ENCODE measurements around the gene CHKA.

CHKA gene

DNA sequence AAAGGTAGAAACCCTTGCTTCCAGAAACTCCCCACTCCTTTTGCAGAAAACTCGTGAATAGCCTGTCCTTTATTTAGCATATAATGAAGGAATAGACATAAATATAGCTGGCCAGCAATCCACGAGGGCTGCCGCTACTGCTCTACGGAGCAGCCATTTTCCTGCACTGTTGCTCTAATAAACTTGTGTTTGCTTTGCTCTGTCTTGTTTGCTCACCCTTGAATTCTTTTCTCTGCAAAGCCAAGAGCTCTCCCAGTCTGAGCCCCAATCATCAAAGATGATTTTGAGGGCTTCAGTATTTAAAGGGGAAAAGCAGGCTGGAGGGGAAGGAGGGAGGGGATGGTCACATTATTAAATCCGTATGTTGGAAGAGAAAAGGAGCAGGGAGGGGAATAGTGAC is 16.6 kb upstream of the CHKA start:
- TF ChIP-seq, protein P1, sequence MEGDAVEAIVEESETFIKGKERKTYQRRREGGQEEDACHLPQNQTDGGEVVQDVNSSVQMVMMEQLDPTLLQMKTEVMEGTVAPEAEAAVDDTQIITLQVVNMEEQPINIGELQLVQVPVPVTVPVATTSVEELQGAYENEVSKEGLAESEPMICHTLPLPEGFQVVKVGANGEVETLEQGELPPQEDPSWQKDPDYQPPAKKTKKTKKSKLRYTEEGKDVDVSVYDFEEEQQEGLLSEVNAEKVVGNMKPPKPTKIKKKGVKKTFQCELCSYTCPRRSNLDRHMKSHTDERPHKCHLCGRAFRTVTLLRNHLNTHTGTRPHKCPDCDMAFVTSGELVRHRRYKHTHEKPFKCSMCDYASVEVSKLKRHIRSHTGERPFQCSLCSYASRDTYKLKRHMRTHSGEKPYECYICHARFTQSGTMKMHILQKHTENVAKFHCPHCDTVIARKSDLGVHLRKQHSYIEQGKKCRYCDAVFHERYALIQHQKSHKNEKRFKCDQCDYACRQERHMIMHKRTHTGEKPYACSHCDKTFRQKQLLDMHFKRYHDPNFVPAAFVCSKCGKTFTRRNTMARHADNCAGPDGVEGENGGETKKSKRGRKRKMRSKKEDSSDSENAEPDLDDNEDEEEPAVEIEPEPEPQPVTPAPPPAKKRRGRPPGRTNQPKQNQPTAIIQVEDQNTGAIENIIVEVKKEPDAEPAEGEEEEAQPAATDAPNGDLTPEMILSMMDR (IDR thresholded peaks at IDR 0.05; ENCODE audit: low read depth, low read length), result no peak
- no peak for DNase-seq (ENCODE audit: extremely low read depth, low read depth)

DNA sequence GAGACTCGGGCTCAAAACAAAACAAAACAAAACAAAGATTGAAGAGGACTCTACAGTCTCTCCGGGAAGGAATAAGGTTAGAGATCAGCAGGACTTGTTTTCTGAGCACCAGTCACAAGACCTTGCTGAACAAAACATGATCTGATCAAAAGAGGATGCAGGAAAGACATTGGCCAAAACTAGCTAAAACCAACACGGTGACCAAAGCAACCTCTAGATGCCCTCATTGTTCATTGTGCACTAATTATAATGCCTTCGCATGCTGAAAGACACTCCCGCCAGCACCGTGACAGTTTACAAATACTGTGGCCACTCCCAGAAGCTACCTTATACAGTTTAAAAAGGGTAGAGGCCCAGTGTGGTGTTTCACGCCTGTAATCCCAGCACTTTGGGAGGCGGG is 15.7 kb upstream of the CHKA start:
- TF ChIP-seq, protein P1 (IDR thresholded peaks at IDR 0.05; ENCODE audit: low read depth, low read length), result no peak
- no peak for DNase-seq (ENCODE audit: extremely low read depth, low read depth)

DNA sequence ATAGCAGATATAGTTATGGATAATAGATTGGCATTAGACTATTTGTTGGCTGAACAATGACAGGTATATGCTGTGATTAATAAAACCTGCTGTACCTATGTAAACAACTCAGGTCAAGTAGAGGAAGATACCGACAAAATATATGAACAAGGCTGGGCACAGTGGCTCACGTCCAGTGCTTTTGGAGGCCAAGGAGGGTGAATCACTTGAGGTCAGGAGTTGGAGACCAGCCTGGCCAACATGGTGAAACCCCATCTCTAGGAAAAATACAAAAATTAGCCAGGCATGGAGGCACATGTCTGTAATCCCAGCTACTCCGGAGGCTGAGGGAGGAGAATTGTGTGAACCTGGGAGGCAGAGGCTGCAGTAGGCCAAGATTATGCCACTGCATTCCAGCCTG is 14.0 kb upstream of the CHKA start:
- no peak for DNase-seq (ENCODE audit: extremely low read depth, low read depth)
- TF ChIP-seq, protein P1 (IDR thresholded peaks at IDR 0.05; ENCODE audit: low read depth, low read length), result no peak

DNA sequence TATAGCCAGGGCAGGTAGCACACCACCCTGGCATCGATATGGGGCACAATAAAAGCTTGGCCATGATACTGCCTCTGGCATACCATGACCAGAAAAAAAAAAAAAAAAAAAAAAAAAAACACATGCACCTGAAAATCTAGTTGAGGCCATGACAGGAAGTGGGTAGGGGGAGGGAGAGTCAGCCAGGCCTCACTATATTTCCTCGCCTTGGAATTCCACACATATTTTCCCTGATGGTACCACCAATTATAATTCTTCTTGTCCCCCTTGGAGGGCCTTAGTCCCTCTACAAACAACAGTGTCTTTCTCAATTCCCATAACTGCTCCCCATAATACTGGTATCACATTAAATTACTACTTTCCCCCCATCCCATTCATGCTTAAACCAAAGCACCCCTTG is 12.6 kb upstream of the CHKA start:
- TF ChIP-seq, protein P1 (IDR thresholded peaks at IDR 0.05; ENCODE audit: low read depth, low read length), result no peak
- no peak for DNase-seq (ENCODE audit: extremely low read depth, low read depth)

DNA sequence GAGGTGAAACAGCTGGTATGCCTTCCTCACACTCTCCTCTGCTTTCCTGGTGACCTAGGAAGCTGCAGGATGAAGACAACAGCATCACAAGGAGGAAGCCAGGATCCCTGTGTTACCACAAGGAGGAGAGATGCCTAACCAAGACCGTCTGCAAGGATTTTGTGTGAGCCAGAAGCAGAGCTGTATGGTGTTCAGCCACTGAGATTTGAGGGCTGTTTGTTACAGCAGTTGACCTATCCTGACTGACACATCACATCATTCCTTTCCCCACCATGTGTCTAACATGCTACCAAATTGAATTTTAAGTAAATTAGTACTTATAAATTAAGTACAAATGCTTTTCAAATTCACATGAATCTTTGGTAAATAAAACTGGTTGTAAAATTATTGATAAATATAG is 8.9 kb upstream of the CHKA start:
- no peak for DNase-seq (ENCODE audit: extremely low read depth, low read depth)
- TF ChIP-seq, protein P1 (IDR thresholded peaks at IDR 0.05; ENCODE audit: low read depth, low read length), result no peak

DNA sequence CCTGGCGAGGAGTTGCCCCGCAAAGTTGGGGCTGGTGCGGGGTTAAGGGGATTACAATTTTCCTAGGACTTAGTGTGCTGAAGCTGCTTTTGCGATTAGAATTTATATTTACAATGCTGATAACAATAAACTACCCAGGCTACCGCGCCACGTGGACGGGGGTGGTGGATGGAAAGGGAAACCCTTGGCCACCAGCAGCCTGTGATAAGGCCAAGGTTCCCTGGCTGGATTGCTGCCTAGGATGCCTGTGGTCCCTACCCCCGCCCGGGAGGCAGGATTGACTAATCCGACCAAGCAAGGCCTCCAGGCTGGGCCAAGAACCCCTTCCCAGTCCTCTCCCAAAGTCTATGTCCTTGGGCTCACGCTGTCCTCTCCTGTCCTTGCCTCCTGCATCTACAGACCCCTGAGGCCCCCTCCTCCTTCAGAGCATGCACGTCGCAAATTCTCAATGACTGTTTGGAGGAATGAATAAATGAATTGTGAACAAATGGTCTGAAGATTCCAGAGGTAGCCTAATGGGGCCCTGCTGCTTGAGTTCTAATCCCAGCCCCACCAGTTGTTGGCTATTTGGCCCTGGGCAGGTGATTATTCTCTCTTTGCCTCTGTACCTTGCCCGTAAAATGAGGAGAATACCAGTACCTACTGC is 7.6 kb upstream of the CHKA start:
- peak; percentile 23 for DNase-seq (ENCODE audit: extremely low read depth, low read depth)
- TF ChIP-seq, protein P1 (IDR thresholded peaks at IDR 0.05; ENCODE audit: low read depth, low read length), result no peak

DNA sequence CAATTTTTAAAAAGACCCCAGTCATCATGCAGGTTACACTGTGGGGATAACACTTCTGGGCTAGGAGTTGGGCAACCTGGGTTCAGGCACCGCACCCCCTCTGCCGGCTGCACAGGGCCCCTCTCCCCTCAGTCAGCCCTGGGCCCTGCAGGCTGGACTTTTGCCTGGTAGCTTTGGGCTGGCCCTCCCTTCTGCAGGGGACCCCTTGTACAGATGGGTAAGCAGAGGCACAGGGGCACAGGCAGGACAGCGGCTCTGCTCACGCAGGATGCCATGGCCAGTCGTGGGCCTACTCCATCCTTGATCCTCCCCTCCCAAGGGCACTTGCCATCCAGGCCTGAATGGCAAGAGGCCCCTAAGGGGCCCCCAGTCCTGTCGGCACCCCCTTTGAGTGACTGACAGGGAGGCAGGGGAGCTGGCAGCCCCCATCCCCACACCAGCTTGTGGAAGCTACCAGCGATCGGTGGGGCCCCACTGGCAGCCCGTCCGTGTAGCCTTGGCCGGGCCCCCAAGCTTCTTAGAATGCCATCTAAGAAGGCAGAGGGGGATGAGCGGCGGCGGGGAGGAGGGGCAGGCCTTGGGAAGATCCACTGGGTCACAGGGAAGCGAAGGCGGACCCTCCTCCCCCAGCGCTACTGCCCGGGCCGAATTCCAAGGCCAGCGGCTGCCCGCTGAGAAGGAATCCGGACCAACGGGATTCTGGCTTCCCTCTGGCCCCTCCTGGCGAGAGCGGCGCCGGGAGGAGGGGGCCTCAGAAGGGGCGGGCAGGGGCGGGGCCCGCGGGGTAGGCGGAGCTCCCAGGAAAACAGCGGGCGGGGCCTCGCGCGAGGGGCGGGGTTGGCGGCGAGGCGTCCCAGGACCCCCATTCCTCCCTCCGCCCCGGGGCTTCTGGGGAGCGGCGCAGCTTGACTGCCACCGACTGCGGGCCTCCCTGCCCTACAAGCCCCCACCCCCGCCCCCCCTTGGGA is 6.8 kb upstream of the CHKA start:
- TF ChIP-seq, protein P1 (IDR thresholded peaks at IDR 0.05; ENCODE audit: low read depth, low read length), result no peak
- DNase-seq (ENCODE audit: extremely low read depth, low read depth), result peak; percentile 18

All from AG09319 (cell line).